ENCODE data around the gene CNTN6.

CNTN6 gene

DNA sequence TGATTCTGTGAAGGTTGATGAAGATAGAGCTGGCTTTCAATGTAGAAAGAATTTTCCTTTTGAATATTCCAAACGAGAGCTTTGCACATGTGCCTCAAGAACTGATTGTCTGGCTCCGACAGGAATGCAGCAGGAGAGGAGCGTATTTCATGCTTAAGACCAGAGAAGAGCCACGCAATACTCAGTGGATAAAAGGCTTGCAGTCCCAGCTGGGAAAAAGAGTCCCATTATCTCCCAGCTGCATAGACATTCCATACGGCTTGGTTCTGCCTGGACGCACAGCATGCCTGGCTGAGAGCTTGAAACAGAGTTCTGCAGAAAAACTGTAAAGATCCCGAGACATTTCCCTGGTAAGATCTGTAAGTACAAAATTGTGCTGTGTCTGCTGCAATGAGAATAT lies at the start of gene CNTN6:
Gene CNTN6, plus strand, starts transcription at position 254 of the 400 bp plus-strand sequence. CDS start 54,985 bp downstream, outside the sequence.
- peak; percentile 16 for DNase-seq (ENCODE audit: low spot score)

- DNase-seq (ENCODE audit: low spot score), result no peak
These were observed 44.3 kb upstream of the CNTN6 start for GRCh38 chr3:1048558-1048957.

- no peak for DNase-seq (ENCODE audit: low spot score)
These were observed 37.0 kb upstream of the CNTN6 start for GRCh38 chr3:1055870-1056269.

DNA sequence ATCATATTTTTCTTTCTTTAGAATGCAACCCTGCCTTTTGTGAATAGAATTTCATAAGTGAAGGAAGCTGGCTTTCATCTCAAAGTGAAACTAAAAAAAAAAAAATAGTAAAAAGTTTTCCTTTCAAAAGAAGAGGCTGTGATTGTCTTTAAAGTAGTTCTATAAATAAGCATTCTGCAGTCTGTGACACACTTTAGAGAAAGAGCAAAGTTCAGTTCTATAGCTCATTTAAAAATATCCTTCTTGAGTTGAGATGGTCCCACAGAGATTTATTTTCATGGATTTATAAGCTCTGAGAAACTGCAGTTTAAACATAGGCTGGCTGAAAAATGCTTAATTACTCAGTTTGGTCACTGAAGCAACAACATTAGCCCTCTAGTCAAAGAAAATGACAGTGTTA lies 36.1 kb upstream of the CNTN6 start:
- no peak for DNase-seq (ENCODE audit: low spot score)

- no peak for DNase-seq (ENCODE audit: low spot score)
These were observed 35.4 kb upstream of the CNTN6 start for GRCh38 chr3:1057436-1057835.

- no peak for DNase-seq (ENCODE audit: low spot score)
These were observed 23.8 kb upstream of the CNTN6 start for GRCh38 chr3:1068985-1069384.

DNA sequence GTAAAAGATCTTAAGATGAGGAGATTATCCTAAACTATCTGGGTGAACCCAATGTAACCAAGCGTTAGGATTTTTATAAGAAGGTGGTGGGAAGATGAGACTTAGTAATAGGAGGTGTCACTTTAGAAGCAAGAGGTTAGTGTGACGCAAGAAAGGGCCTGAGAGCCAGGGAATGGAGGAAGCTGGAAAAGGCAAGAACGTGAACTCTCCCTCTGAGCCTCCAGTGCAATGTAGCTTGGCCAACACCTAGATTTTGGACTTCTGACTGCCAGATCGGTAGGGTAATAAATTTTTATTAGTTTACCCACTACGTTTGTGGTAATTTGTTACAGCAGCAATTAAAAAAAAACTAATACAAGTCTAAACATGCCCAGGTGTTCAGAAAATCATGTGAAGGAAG lies 20.8 kb upstream of the CNTN6 start:
- no peak for DNase-seq (ENCODE audit: low spot score)

- DNase-seq (ENCODE audit: low spot score), result peak; percentile 26
These were observed 13.2 kb upstream of the CNTN6 start for GRCh38 chr3:1079662-1080061.

DNA sequence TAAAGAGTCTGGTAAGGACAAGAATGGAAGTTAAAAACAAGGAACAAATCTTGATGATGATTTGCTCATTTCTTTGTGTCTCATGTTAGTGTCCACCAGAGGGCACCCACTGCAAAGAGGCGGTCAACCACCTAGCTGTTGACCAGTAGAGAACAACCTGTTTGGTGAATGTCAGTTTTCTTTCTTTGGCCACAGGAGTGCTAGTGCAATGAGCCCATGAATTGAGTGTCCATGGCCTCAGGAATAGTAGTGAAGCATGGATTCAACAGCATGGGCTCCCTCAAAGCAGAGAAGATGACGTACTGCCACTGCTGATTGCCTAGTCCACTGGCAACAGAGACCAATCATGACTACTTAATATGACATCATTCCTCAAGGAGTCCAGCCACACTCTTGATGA lies 10.7 kb upstream of the CNTN6 start:
- DNase-seq (ENCODE audit: low spot score), result peak; percentile 66

DNA sequence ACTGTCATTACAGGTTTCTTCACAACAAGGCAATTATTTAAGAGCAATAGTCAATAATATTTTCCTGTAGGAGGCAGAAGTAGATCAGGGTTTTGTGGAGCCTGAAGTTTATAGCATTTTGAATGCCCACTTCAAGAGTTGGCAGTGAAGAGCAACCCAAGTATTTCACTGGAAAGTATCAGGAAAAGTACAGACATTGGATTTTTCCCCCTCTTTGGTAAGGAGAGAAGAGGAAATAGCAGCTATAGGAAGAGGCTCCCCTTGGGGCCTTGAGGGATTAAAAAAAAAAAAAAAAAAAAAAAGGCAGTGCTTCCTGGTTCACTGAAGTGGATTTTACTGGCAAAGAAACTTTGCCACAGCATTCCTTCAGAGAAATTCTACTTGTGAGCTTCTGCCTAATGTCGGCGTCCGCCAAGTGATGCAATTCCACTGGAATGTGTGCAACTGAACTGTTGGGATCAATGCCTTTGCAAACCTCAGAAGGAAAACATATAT lies 5.7 kb upstream of the CNTN6 start:
- no peak for DNase-seq (ENCODE audit: low spot score)

DNA sequence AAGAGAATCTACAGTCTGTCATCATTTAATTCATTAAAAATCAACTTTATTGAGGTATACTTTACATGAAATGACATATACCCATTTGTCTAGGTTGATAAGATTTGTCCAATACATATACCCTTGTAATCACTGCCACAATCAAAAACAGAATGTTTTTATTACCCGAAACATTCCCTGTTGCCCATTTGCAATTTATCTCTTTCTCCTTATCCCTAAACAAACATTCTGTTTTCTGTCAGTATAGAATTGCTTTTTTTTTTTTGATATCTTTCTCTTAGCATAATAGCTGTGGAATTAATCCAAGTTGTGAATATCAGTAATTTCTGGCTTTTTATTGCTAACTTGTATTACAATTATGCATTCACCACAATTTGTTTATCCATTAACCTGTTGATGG lies 4.3 kb upstream of the CNTN6 start:
- no peak for DNase-seq (ENCODE audit: low spot score)

GRCh38 chr3:1091286-1091685 lies 1.5 kb upstream of the CNTN6 start:
- no peak for DNase-seq (ENCODE audit: low spot score)

DNA sequence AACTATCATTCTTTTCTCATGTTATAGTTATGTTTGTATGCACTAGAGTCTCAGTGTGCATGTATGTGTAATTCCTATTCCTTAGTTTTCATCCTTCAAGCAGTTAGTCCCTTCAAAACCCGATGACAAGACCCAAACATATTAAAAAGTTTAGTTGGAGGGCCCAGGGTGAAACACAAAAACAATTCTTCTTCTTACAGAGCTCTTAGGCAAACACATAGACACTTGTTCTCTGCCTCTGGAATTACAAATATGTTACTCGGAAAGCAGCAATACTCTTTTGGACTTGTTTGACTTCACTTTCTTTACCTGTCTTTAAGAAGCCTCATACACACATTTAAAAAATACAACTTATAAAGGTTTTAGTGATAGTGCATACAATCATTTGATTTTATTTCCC lies 763 bp upstream of the CNTN6 start:
- DNase-seq (ENCODE audit: low spot score), result no peak

- no peak for DNase-seq (ENCODE audit: low spot score)
These were observed 393 bp downstream of the CNTN6 start for GRCh38 chr3:1093217-1093616.

DNA sequence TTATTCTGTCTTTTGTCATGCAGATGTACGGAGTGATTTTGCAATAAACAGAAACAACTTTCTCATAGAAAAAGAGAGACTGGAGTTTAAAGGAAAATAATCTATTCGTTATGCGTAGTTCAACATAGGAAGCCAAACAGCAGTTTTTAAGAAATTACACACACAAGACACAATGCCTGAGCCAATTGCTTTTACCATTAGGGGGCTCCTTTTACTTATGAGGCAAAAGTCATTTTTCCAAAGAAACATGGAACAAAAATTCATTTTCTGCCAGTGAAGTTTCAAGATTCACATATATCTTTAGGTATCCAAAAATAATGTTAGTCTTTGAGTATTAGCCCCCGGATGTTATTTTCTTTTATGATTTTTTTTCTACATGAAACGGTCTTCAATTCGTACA lies 10.7 kb downstream of the CNTN6 start:
- no peak for DNase-seq (ENCODE audit: low spot score)

GRCh38 chr3:1117843-1118473 lies 25.1 kb downstream of the CNTN6 start:
- no peak for DNase-seq (ENCODE audit: low spot score)

DNA sequence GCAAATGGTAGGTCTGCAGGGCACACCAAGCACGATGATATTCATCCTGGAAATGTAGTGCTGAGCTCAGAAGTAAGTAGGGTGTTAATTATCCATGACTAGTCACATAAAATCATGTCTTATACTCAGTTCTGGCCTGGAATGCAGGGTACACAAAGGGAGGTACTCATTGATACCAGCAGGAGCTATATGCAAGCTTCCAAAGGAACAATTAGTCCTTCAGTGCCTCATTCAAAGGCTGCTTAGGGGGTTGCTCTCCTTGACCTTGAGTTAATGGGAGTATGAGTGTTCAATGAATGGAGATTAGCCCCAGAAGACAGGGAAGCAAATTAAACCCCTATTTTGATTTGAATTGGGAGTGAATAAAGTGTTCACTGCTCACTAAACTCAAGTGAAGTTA lies 38.3 kb downstream of the CNTN6 start:
- no peak for DNase-seq (ENCODE audit: low spot score)

- DNase-seq (ENCODE audit: low spot score), result no peak
These were observed 42.4 kb downstream of the CNTN6 start for GRCh38 chr3:1135194-1135593.

GRCh38 chr3:1138036-1138435 lies 45.2 kb downstream of the CNTN6 start:
- no peak for DNase-seq (ENCODE audit: low spot score)

GRCh38 chr3:1139071-1139470 lies 46.2 kb downstream of the CNTN6 start:
- no peak for DNase-seq (ENCODE audit: low spot score)

- DNase-seq (ENCODE audit: low spot score), result no peak
These were observed 54.5 kb downstream of the CNTN6 start for GRCh38 chr3:1147326-1147725.

- DNase-seq (ENCODE audit: low spot score), result no peak
These were observed 55.0 kb downstream of the CNTN6 start for GRCh38 chr3:1147819-1148218.

GRCh38 chr3:1164101-1164500 lies 71.3 kb downstream of the CNTN6 start:
- no peak for DNase-seq (ENCODE audit: low spot score)

DNA sequence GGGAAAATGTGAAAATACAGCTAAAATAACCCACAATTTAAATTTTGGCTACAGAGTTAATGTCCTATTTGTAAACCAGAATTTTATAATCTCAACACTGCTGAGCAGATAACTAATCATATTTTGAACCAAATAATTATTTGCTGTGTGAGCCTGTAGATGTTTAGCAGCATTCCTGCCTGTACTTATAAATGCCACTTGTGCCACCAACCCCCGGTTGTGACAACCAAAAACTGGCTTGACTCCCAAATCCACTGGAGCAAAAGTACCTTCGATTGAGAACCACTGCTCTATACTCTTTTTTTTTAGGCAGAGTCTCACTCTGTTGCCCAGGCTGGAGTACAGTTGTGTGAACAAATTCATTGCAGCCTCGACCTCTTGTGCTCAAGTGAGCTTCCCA lies 78.5 kb downstream of the CNTN6 start:
- DNase-seq (ENCODE audit: low spot score), result no peak

All from Ammon's horn (tissue), 1 donor.